Activated CD4-positive, CD25-positive, alpha-beta regulatory T cell treated with anti-CD3 and anti-CD28 coated beads, Interleukin-2, amount 50 U/mL, for 72 hours (primary cell): ENCODE measurements around the gene RCC1.
"Not testable (repeated sequence)": the region's sequence is repeated elsewhere in the genome, so short reads cannot be mapped to it uniquely, and the experiment has no call there.

Experiments
- DNase-seq: peaks from one replicate; pipeline ENCODE4 v3.0.0; 2021

Gene RCC1

GRCh38 chr1:28551381-28551780 lies 45.5 kb downstream of the RCC1 start:
- DNase-seq = no peak

GRCh38 chr1:28552758-28553663 lies 47.2 kb downstream of the RCC1 start, which contains the start of gene TRNAU1AP:
Gene TRNAU1AP (plus strand): TSS chr1:28553085. CDS start chr1:28553111, 26 bp downstream.
- DNase-seq = peak; percentile 97

- DNase-seq = no peak
Measured at GRCh38 chr1:28560886-28561285, 55.0 kb downstream of the RCC1 start.

- no peak for DNase-seq
Measured at GRCh38 chr1:28564310-28564709, 58.5 kb downstream of the RCC1 start.

- no peak for DNase-seq
Measured at GRCh38 chr1:28565040-28565439, 59.2 kb downstream of the RCC1 start.

GRCh38 chr1:28565726-28566125 lies 59.9 kb downstream of the RCC1 start:
- DNase-seq = no peak

GRCh38 chr1:28566931-28567330 lies 61.1 kb downstream of the RCC1 start:
- DNase-seq = no peak

GRCh38 chr1:28571911-28572310 lies 66.1 kb downstream of the RCC1 start:
- no peak for DNase-seq

GRCh38 chr1:28572891-28573290 lies 67.0 kb downstream of the RCC1 start:
- not testable (repeated sequence) for DNase-seq

GRCh38 chr1:28573564-28573963 lies 67.7 kb downstream of the RCC1 start:
- no peak for DNase-seq

GRCh38 chr1:28577052-28577678 lies 71.3 kb downstream of the RCC1 start:
- no peak for DNase-seq

GRCh38 chr1:28577738-28578536 lies 72.1 kb downstream of the RCC1 start:
- no peak for DNase-seq

- DNase-seq = no peak
Measured at GRCh38 chr1:28578696-28579218, 72.9 kb downstream of the RCC1 start.

GRCh38 chr1:28579401-28579800 lies 73.6 kb downstream of the RCC1 start:
- no peak for DNase-seq

- DNase-seq = no peak
Measured at GRCh38 chr1:28580722-28581530, 75.1 kb downstream of the RCC1 start.

- DNase-seq = peak; percentile 93
Measured at GRCh38 chr1:28581531-28582247, 75.8 kb downstream of the RCC1 start.

GRCh38 chr1:28582248-28582615 lies 76.4 kb downstream of the RCC1 start:
- no peak for DNase-seq

- DNase-seq = not testable (repeated sequence)
Measured at GRCh38 chr1:28586585-28587391, 80.9 kb downstream of the RCC1 start.
